Loucy (cell line): Measurements from ENCODE around the gene FGF9.

Experiments used
- H2AFZ ChIP-seq: fragments of 200-600 bp; sonication (generic); 2 replicates; pipeline ENCODE4 v1.6.0; 2016; ENCODE audit warnings: antibody characterized with exemption, mild to moderate bottlenecking, low read length, moderate library complexity
- H3F3A ChIP-seq: fragments of 200-600 bp; 2 replicates; pipeline ENCODE4 v1.6.0; 2016; ENCODE audit warnings: antibody characterized with exemption, low read depth, mild to moderate bottlenecking
- H3K27me3 ChIP-seq: fragments of 200-600 bp; sonication (generic); 2 replicates; pipeline ENCODE4 v1.6.1; 2014; ENCODE audit warnings: low read length, mild to moderate bottlenecking; ENCODE audit not compliant: insufficient read depth, poor library complexity, severe bottlenecking
- H3K36me3 ChIP-seq: fragments of 200-600 bp; sonication (generic); 2 replicates; pipeline ENCODE4 v1.6.1; 2016; ENCODE audit warnings: low read length; ENCODE audit not compliant: insufficient read depth
- H3K4me1 ChIP-seq: fragments of 200-600 bp; sonication (generic); 2 replicates; pipeline ENCODE4 v1.5.1; 2014; ENCODE audit warnings: low read length, mild to moderate bottlenecking; ENCODE audit not compliant: insufficient read depth, poor library complexity, severe bottlenecking
- H3K4me2 ChIP-seq: fragments of 200-600 bp; sonication (generic); 2 replicates; pipeline ENCODE4 v1.6.0; 2014; ENCODE audit warnings: antibody characterized with exemption, low read length, low read depth, mild to moderate bottlenecking; ENCODE audit not compliant: poor library complexity, severe bottlenecking
- H3K4me3 ChIP-seq: fragments of 200-600 bp; sonication (generic); 2 replicates; pipeline ENCODE4 v1.5.1; 2014; ENCODE audit warnings: low read length, mild to moderate bottlenecking, mixed read lengths; ENCODE audit not compliant: poor library complexity, severe bottlenecking
- H3K79me2 ChIP-seq: fragments of 200-600 bp; sonication (generic); 2 replicates; pipeline ENCODE4 v1.6.1; 2014; ENCODE audit warnings: low read length; ENCODE audit not compliant: insufficient read depth
- H3K9ac ChIP-seq: fragments of 200-600 bp; sonication (generic); 2 replicates; pipeline ENCODE4 v1.6.0; 2014; ENCODE audit warnings: mild to moderate bottlenecking, low read depth, low read length, moderate library complexity; ENCODE audit not compliant: poor library complexity, severe bottlenecking
- H3K9me2 ChIP-seq: fragments of 200-600 bp; sonication (generic); replicated peaks from 2 replicates; pipeline ENCODE4 v1.6.1; 2016; ENCODE audit warnings: low read depth, low read length, mixed read lengths
- H3K9me3 ChIP-seq: fragments of 200-600 bp; sonication (generic); 2 replicates; pipeline ENCODE4 v1.6.1; 2014; ENCODE audit warnings: mild to moderate bottlenecking, antibody characterized with exemption, low read length, low read depth; ENCODE audit not compliant: insufficient read depth
- H4K20me1 ChIP-seq: fragments of 200-600 bp; sonication (generic); 2 replicates; pipeline ENCODE4 v1.6.0; 2014; ENCODE audit warnings: antibody characterized with exemption, low read length, mild to moderate bottlenecking; ENCODE audit not compliant: insufficient read depth, poor library complexity, severe bottlenecking
- CTCF ChIP-seq: fragments of 200-600 bp; sonication (generic); conservative IDR thresholded peaks from 2 replicates; pipeline ENCODE4 v1.5.1; 2014; ENCODE audit warnings: mild to moderate bottlenecking, antibody characterized with exemption, low read length
- EZH2phosphoT487 ChIP-seq: fragments of 200-600 bp; IDR thresholded peaks from 2 replicates; pipeline ENCODE4 v1.6.1; 2018; ENCODE audit warnings: antibody characterized with exemption, mild to moderate bottlenecking, moderate library complexity, borderline replicate concordance

The FGF9 gene

DNA sequence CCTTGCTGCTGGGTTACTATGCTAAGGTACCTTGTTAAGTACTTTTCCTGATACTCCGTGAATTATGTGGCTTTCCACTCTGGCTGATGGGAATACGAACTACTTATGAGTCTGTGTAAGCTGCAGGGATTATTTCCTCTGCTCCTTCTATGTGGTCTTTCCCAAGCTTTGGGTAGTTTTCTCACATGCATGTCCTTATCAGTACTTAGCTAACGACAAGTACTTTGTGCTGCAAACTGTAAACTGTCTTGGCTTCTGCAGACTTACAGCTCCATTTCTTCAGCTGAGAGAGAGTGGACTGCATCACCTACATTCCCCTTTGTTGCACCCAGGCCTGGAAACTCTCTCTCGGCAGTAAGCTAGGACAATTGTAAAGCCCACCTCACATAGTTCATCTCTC, 76.6 kb downstream of the FGF9 start:
- no peak for TF ChIP-seq EZH2phosphoT487
- no peaks in the 10 kb centered on the region for H3F3A ChIP-seq
- H3K36me3 ChIP-seq, result no peaks in the 10 kb centered on the region
- H2AFZ ChIP-seq, result no peak overlapping the region
- no peaks in the 10 kb centered on the region for H3K79me2 ChIP-seq
- H3K4me1 ChIP-seq, result no peaks in the 10 kb centered on the region
- no peaks in the 10 kb centered on the region for H4K20me1 ChIP-seq
- no peaks in the 10 kb centered on the region for H3K9me3 ChIP-seq
- no peak overlapping the region for H3K4me2 ChIP-seq
- H3K9me2 ChIP-seq, result no peaks in the 10 kb centered on the region
- H3K4me3 ChIP-seq, result no peak overlapping the region
- no peak overlapping the region for H3K9ac ChIP-seq
- H3K27me3 ChIP-seq, result no peaks in the 10 kb centered on the region

GRCh38 chr13:21748166-21748565, 77.3 kb downstream of the FGF9 start:
- no peak overlapping the region for H2AFZ ChIP-seq
- H3K79me2 ChIP-seq, result no peaks in the 10 kb centered on the region
- no peak overlapping the region for H3K4me3 ChIP-seq
- H3K9me3 ChIP-seq, result no peaks in the 10 kb centered on the region
- H3K4me1 ChIP-seq, result no peaks in the 10 kb centered on the region
- H3K36me3 ChIP-seq, result no peaks in the 10 kb centered on the region
- no peak for TF ChIP-seq EZH2phosphoT487
- TF ChIP-seq CTCF, result no peak
- H3K27me3 ChIP-seq, result no peaks in the 10 kb centered on the region
- H3K9me2 ChIP-seq, result no peaks in the 10 kb centered on the region
- no peaks in the 10 kb centered on the region for H3F3A ChIP-seq
- no peak overlapping the region for H3K4me2 ChIP-seq
- H3K9ac ChIP-seq, result no peak overlapping the region
- no peaks in the 10 kb centered on the region for H4K20me1 ChIP-seq

DNA sequence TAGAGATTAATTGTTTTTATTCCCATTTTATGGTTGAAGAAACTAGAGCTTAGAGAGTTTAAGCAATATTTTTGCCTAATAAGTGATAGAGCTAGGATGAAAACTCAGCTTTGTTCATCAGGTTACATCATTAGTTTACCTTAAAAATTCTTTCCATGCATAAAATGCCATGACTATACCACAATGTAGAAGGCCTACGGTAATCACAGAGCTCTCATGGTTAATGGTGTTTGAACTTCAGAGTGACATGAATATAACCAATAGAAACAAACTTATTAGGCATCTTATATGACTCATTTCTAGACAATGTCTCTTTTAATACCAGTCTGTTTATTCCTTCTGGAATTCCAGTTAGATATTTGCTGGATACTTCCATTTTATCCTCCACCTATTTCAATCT, 78.5 kb downstream of the FGF9 start:
- H3K4me2 ChIP-seq, result no peak overlapping the region
- no peak for TF ChIP-seq EZH2phosphoT487
- no peak for TF ChIP-seq CTCF
- no peaks in the 10 kb centered on the region for H3K27me3 ChIP-seq

DNA sequence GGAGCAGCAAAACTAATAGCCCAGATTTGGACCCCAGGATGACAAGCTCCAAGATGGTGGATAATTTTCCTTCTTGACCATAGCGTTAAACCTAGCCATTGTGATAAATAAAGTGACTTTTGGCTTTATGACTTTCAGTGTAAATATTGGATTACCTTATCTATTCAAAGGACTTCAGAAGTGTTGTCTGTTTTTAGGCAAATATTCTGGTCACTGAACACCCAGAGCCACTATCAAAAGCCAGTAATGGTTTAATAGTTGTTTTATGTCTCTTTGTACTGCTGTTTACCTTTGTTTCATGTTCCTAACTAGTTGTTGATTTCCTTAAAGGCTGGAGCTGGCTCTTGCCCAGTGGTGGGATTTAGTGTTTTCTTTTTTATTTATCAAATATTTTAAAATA, 81.6 kb downstream of the FGF9 start:
- H3K36me3 ChIP-seq, result no peaks in the 10 kb centered on the region
- TF ChIP-seq EZH2phosphoT487 (no peak), CTCF (no peak)
- no peak overlapping the region for H2AFZ ChIP-seq
- no peaks in the 10 kb centered on the region for H3K4me1 ChIP-seq
- H3K9me3 ChIP-seq, result no peaks in the 10 kb centered on the region
- no peaks in the 10 kb centered on the region for H4K20me1 ChIP-seq
- H3K9ac ChIP-seq, result no peak overlapping the region
- H3K79me2 ChIP-seq, result no peaks in the 10 kb centered on the region
- H3K4me3 ChIP-seq, result no peak overlapping the region
- H3K4me2 ChIP-seq, result no peak overlapping the region
- H3K9me2 ChIP-seq, result no peaks in the 10 kb centered on the region
- H3F3A ChIP-seq, result no peaks in the 10 kb centered on the region
- H3K27me3 ChIP-seq, result no peaks in the 10 kb centered on the region

More for the DNA sequence above, 78.5 kb downstream of the FGF9 start:
- no peaks in the 10 kb centered on the region for H3K79me2 ChIP-seq
- H3K36me3 ChIP-seq, result no peaks in the 10 kb centered on the region
- H4K20me1 ChIP-seq, result no peaks in the 10 kb centered on the region
- H3K4me1 ChIP-seq, result no peaks in the 10 kb centered on the region
- H2AFZ ChIP-seq, result no peak overlapping the region
- no peak overlapping the region for H3K9ac ChIP-seq
- H3K9me2 ChIP-seq, result no peaks in the 10 kb centered on the region
- H3K9me3 ChIP-seq, result no peaks in the 10 kb centered on the region
- H3K4me3 ChIP-seq, result no peak overlapping the region
- H3F3A ChIP-seq, result no peaks in the 10 kb centered on the region
